ENCODE measurements around the gene COQ8B.

The COQ8B gene

DNA sequence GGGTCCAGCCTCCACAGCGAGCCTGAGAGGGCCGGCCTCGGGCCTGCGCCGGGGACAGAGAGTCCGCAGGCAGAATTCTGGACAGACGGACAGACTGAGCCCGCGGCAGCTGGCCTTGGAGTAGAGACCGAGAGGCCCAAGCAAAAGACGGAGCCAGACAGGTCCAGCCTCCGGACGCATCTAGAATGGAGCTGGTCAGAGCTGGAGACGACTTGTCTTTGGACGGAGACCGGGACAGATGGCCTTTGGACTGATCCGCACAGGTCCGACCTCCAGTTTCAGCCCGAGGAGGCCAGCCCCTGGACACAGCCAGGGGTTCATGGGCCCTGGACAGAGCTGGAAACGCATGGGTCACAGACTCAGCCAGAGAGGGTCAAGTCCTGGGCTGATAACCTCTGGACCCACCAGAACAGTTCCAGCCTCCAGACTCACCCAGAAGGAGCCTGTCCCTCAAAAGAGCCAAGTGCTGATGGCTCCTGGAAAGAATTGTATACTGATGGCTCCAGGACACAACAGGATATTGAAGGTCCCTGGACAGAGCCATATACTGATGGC lies 716 bp upstream of the COQ8B start:
- no peak for DNase-seq

- DNase-seq: peak; percentile 94
These were observed 630 bp downstream of the COQ8B start for GRCh38 chr19:40716031-40716481.

DNA sequence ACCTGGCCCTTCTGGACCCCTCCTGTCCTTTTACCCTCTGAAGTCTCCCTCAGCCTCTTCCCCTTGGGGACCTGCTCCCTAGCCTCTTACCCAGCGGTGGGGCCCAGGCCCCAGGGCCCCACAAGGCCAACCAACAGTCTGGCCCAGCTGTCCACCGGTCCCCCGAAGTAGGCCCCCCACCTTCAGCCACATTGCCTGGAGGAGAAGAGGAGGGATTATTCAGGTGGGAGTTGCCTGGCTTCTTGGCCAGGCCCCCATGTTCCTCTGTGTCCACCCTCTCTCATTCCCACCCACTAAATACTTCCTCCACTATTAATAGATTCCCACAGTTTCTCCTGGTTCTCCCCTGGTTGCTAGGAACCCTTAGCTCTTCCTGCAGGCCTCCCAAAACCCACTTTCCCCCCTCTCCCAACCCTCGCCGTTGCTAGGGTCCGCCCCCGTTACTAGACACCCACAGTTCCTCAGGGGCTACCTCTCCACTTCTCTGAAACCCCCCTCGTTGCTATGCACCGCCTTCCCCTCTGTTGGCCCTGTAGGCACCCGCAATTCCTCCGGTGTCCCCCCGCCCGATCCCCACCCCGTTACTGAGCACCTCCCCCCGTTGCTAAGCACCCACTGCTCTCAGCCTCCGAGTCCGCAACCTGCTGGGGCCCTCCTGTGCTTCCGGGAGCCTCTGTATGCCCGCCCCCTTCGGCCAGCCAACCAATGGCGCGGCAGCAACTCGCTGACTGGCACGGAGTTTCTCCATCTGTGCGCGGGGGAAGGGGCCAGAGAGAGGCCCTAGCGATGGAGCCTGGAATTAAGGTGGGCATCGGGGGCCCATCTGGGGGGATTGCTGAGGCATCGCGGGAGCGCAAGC lies 2.0 kb downstream of the COQ8B start:
- peak; percentile 96 for DNase-seq

GRCh38 chr19:40713939-40714338 lies 2.7 kb downstream of the COQ8B start:
- DNase-seq: peak; percentile 10

DNA sequence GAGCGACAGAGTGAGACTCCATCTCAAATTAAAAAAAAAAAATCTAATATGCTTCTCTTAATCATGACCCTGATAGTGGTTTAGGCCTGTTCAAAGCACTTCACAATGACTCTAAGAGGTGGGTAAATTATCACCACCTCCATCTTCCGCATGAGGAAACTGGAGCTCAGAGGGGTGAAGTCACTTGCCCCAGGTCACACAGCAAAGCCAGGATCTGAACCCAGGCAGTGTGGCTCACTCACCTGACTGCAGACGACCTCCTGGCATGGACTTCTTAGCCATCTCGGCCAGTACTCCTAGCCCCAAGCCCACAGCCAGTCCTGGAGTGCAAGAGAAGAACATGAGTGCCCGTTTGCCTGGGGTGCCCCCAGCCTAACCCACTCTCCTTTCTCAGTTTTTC lies 6.9 kb downstream of the COQ8B start:
- DNase-seq: no peak

- no peak for DNase-seq
These were observed 9.1 kb downstream of the COQ8B start for GRCh38 chr19:40707615-40708014.

DNA sequence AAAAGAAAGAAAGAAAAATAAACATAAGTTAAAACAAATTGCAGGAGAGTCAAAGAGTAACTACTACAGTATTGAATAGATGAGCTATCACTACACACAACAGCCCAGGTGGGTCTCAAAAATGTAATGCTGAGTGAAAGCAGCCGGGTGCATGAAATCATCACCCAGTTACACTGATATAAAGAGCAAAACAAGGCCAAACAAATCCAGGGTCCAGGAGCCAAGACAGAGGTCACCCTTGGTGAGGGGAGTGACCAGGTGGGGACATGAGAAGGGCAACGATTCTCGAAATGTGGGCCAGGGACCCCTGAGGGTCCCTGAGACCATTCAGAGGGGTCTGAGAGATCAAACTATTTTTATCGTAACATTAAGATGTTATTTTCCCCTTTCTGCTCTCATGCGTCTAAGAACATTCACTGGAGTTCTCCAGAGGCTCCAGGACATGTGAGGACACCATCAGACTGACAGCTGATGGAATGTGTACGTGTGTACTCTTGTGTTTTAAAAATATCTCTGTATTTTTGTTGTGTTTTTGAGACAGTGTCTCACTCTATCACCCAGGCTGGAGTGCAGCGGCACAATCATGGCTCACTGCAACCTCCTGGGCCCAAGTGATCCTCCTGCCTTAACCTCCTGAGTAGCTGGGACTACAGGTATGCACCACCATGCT lies 10.6 kb downstream of the COQ8B start:
- DNase-seq: no peak

GRCh38 chr19:40705362-40705651 lies 11.4 kb downstream of the COQ8B start:
- DNase-seq: no peak

DNA sequence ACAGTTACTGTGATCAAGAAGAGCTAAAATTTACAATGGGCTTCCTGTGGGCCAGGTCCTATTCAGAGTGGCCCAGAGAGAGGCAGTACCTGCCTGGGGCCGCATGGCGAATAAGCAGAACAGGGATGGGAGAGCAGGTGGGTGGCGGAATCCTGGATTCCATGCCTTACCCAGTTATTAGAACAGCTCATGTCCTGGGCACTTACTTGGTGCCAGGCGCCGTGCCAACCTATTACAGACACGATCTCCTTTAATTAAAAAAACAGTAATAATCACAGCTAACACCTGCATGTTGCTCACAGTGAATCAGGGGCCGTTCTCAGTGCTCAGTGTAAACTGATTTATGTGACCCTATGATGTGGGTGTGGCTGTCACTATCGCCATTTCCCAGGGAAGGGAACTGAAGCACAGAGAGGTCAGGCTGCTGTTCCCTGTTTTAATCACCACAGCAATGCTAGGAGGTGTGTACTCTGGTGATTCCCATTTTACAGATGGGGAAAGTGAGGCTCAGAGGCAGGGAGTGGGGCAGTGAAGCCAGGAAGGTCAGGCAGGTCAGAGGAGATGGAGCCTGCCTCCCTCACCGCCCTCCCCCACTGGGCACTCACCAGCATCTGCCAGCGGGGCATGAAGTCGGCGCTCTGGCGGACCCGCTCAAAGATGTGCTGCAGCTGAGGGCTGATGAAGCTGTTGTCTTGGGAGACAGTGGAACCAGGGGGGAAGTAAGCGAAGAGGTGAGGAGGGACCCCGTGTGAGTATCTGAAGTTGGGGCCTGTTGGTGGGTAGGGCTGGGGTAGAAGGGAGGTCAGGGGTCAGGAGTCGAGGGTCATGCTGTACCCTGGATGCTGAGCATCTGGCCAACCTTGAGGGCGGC lies 12.0 kb downstream of the COQ8B start:
- no peak for DNase-seq

DNA sequence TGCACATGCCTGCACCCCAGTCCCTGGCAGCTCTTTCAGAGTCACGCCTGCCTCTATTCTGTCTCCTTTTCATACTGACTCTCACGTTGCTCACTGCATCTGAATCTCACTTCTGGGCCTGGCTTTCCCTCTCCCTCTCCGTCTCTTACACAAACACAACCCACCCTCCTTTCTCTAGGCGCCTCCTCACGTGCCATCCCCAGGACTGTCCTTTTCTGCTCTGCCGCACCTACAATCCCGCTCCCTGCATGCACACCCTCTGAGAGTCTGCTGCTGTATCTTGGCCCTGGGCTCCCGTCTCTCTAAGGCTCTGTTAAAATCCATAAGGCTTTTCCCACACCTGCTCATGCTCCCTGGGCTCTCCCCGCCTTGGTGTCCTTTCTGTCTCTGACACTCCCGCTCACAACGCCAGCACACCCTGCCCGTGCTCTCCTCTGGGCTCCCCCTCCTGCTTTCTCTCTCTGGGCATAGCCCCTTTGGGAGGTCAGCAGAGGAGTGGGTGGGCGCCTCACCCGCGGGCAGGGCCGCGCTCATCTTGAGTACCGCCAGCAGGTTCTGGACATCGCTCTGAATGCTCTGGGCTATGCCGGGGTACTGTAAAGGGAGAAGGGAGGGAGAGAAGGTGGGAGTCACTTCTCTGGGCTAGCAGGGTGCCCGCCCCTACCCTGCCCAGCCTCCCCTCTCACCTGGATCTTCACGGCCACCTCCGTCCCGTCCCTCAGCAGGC lies 13.5 kb downstream of the COQ8B start:
- DNase-seq: no peak

GRCh38 chr19:40702337-40703012 lies 14.2 kb downstream of the COQ8B start:
- DNase-seq: no peak

DNA sequence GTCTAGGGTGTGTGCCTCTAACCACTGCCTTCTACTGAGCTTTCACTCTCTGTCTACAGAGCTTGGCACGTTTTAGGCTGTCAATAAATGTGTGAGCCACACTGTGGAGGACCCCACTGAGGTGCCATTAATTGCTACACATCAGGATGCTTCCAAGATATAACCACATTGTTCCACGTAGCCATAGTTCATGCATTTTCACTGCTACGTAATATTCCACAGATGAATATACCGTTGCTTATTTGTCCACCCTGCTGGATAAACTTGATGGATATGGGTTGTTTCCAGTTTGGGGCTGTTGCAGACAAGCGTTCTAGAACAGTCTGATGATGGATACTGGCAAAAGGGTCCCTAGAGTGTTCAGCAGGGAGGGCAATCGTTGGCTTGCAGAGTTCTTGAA lies 14.9 kb downstream of the COQ8B start:
- DNase-seq: no peak

GRCh38 chr19:40700083-40700482 lies 16.6 kb downstream of the COQ8B start:
- DNase-seq: no peak

DNA sequence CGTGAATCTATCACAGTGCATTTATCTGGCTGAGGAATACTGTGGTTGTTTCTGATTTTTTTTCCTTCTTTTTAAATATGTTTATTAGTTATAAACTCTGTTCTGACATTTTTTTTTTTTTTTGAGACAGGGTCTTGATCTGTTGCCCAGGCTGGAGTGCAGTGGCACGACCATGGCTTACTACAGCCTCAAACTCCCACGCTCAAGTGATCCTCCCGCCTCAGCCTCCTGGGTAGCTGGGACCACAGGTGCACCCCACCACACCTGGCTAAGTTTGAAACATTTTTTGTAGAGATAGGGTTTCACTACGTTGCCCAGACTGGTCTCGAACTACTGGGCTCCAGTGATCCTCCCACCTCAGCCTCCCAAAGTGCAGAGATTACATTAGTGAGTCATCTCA lies 19.7 kb downstream of the COQ8B start:
- DNase-seq: no peak

GRCh38 chr19:40695881-40696280 lies 20.8 kb downstream of the COQ8B start:
- DNase-seq: no peak

GRCh38 chr19:40693896-40694295 lies 22.8 kb downstream of the COQ8B start:
- no peak for DNase-seq

- no peak for DNase-seq
These were observed 23.4 kb downstream of the COQ8B start for GRCh38 chr19:40693150-40693788.

GRCh38 chr19:40692212-40692551 lies 24.5 kb downstream of the COQ8B start:
- no peak for DNase-seq

DNA sequence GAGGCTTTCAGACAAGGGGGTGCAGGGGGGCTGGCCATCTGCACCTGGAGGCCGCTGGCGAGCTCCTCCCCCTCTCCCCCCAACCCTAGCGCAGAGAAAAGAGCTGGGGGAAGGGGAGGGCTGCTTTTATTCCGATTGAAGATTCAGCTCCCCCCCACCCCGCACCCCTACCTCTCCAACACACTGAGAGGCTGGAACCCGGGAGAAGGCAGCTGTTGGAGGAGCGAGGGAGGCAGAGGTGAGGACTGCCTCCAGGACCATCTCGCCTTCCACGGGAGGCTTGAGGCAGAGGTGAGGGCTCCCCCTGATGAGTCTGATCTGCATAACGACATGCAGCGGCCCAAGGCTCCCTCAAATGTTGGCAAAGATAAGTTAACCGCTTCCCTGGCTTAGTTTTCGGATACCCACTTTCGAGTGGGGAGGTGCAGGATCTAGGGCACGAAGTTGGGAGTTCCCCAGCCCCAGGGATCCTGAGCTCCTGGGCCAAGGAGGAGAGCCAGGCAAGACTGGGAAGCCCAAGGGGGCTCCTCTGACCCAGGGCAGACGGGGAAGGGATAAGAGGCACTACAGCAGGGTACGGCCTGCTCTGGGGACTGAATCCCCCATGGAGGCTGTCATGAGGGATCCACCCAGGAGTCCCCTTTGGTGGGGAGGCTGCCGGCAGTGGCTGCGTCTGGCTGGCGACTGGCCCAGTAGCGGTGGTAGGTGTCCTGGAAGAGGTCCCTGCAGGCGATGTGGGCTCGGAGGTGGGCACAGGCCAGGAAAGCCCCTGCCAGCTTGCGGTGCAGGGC lies 25.1 kb downstream of the COQ8B start:
- DNase-seq: no peak

GRCh38 chr19:40690693-40691420 lies 25.8 kb downstream of the COQ8B start:
- peak; percentile 80 for DNase-seq
